ENCODE measurements around the gene RASAL3. TPM values are rescaled to one million over a fixed set of nuclear protein-coding genes. Genes with fewer than 3 reads are reported as not detected.

Gene RASAL3
- total RNA-seq, 1 experiment from 2014 or later = not detected

DNA sequence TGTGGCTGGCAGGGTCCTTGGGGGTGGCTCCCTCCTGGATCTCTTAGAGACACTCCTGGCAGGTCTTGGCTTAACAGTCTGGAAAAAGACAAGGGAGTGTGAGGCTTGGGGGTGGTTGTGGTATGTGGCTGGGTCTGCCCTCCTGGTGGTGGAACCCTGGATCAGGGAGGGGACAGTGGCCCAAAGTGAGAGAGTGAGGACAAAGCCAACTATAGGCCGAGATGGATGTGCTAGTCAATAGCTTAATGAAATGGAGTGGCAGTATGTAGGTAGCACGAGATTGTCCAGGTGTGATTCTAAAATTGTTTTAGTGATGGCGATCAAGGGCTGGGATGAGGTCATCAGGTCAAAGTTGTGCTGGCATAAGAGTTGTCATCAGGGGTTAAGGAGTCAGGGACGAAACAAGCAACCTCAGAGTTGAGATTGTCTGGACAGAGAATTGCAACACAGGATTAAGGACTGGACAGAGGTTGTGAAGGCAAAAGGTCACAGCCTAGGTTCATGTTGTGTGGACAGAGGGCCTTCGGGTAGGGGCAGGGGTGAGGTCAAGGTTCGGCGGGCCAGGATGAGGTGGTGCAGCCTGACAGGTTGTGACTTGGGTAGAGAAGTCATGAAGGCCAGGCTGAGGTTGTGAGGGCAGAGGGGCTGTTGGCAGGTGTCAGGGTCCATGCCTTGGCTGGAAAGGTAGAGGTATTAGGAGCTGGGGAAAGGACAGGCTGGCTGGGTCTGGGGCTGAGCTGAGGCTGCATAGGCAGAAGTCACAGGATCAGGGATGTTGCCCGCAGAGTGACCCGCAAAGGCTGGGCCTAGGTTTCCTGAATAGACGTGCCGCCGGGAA is 4.5 kb upstream of the RASAL3 start:
- H3K79me2 ChIP-seq (ENCODE audit: low read length) = no peaks in the 10 kb centered on the region
- H3F3A ChIP-seq (ENCODE audit: low read length, unreplicated experiment) = no peaks in the 10 kb centered on the region
- DNase-seq (no peak), ATAC-seq (no peak)
- ChIA-PET POLR2A (ENCODE audit: unreplicated experiment) (no interaction called here), CTCF (no interaction called here)
- BruUV-seq (replicated peaks) = no TSS peak
- intact Hi-C loops (cut with micrococcal nuclease) = no loop called here
- no peaks in the 10 kb centered on the region for H3K9me3 ChIP-seq (ENCODE audit: low read length)
- no peaks in the 10 kb centered on the region; the same call in 1 of the 2 replicates for H4K20me1 ChIP-seq (ENCODE audit: low read length)
- H3K9ac ChIP-seq (ENCODE audit: low read length) = no peak overlapping the region
- H3K9me2 ChIP-seq (replicated peaks; ENCODE audit: low read length) = no peaks in the 10 kb centered on the region
- no peak overlapping the region for H3K4me3 ChIP-seq (ENCODE audit: low read length)
- H3K4me1 ChIP-seq (ENCODE audit: insufficient read depth, low read length) = peaks cover 14% of the 10 kb centered on the region
- no peak overlapping the region for H3K27ac ChIP-seq (ENCODE audit: low read length)
- no peak overlapping the region for H2AFZ ChIP-seq (ENCODE audit: low read length)
- H3K27me3 ChIP-seq (ENCODE audit: low read length) = no peaks in the 10 kb centered on the region
- no peaks in the 10 kb centered on the region for H3K36me3 ChIP-seq (ENCODE audit: low read depth, low read length)
- no peak overlapping the region for H3K4me2 ChIP-seq (ENCODE audit: low read length)
- TF ChIP-seq EZH2phosphoT487 (IDR thresholded peaks at IDR 0.05; ENCODE audit: borderline replicate concordance, low read length) (no peak), EZH2 (IDR thresholded peaks at IDR 0.05; ENCODE audit: low read length, unreplicated experiment) (no peak)
- TF ChIP-seq, protein P1, sequence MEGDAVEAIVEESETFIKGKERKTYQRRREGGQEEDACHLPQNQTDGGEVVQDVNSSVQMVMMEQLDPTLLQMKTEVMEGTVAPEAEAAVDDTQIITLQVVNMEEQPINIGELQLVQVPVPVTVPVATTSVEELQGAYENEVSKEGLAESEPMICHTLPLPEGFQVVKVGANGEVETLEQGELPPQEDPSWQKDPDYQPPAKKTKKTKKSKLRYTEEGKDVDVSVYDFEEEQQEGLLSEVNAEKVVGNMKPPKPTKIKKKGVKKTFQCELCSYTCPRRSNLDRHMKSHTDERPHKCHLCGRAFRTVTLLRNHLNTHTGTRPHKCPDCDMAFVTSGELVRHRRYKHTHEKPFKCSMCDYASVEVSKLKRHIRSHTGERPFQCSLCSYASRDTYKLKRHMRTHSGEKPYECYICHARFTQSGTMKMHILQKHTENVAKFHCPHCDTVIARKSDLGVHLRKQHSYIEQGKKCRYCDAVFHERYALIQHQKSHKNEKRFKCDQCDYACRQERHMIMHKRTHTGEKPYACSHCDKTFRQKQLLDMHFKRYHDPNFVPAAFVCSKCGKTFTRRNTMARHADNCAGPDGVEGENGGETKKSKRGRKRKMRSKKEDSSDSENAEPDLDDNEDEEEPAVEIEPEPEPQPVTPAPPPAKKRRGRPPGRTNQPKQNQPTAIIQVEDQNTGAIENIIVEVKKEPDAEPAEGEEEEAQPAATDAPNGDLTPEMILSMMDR (conservative IDR thresholded peaks at IDR 0.05; ENCODE audit: low read depth, low read length) = no peak

DNA sequence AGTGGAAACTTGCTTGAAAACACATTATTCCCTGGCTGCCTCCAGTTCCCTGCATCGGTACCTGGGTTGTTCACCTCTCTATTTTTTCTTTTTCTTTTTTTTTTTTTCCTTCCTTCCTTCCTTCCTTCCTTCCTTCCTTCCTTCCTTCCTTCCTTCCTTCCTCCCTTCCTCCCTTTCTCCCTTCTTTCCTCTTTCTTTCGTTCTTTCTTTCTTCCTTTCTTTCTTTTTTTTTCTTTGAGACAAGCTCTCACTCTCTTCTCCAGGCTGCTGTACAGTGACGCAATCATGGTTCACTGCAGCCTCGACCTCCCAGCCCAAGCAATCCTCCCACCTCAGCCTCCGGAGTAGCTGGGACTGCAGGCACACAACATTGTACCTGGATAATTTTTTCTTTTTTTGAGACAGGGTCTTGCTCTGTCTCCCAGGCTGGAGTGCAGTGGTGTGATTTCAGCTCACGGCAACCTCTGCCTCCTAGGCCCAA is 3.4 kb upstream of the RASAL3 start:
- Histone ChIP-seq H3K4me2 (ENCODE audit: low read length) (0 out of 2 replicates have a peak overlapping the region, but pooled peaks have one; percentile 19), H3K4me1 (ENCODE audit: insufficient read depth, low read length) (peaks cover 14% of the 10 kb centered on the region), H3K9me2 (replicated peaks; ENCODE audit: low read length) (no peaks in the 10 kb centered on the region), H2AFZ (ENCODE audit: low read length) (no peak overlapping the region), H3K27ac (ENCODE audit: low read length) (no peak overlapping the region), H3K4me3 (ENCODE audit: low read length) (no peak overlapping the region), H3K9ac (ENCODE audit: low read length) (no peak overlapping the region), H3F3A (ENCODE audit: low read length, unreplicated experiment) (no peaks in the 10 kb centered on the region), H3K79me2 (ENCODE audit: low read length) (no peaks in the 10 kb centered on the region), H4K20me1 (ENCODE audit: low read length) (no peaks in the 10 kb centered on the region; the same call in 1 of the 2 replicates), H3K9me3 (ENCODE audit: low read length) (no peaks in the 10 kb centered on the region), H3K27me3 (ENCODE audit: low read length) (no peaks in the 10 kb centered on the region), H3K36me3 (ENCODE audit: low read depth, low read length) (no peaks in the 10 kb centered on the region)
- TF ChIP-seq EZH2 (IDR thresholded peaks at IDR 0.05; ENCODE audit: low read length, unreplicated experiment) = no peak
- TF ChIP-seq, protein P1 (conservative IDR thresholded peaks at IDR 0.05; ENCODE audit: low read depth, low read length) = no peak
- no peak for TF ChIP-seq EZH2phosphoT487 (IDR thresholded peaks at IDR 0.05; ENCODE audit: borderline replicate concordance, low read length)
- ChIA-PET POLR2A (ENCODE audit: unreplicated experiment) (no interaction called here), CTCF (interaction anchor here (0.7 kb wide), 1 partner anchor 79 kb away, joined by 4 read pairs; no protein-coding TSS in a partner anchor)
- no TSS peak for BruUV-seq (replicated peaks)
- intact Hi-C loops (cut with micrococcal nuclease) = no loop called here
- no peak for DNase-seq
- ATAC-seq = no peak

Measured in PC-3 (cell line).